ENCODE measurements around the gene HAT1. TPM values are rescaled to one million over a fixed set of nuclear protein-coding genes. Genes with fewer than 3 reads are reported as not detected.
"Not testable (repeated sequence)": the region's sequence is repeated elsewhere in the genome, so short reads cannot be mapped to it uniquely, and the experiment has no call there.

HAT1 gene
- total and polyA plus RNA-seq, 10 donors: 22.1 to 41.9 (median 34.7) TPM

GRCh38 chr2:171995586-171995985 is 73.3 kb downstream of the HAT1 start:
- 92 to 98% (median 94%) methylated on average over 5 of the region's 5 CpGs for WGBS, 5 donors
- Histone ChIP-seq H3K9me3 (no peaks in the 10 kb centered on the region), H3K4me3 (no peak overlapping the region), H3K27me3 (replicated peaks in 1 of 7) (peaks cover 0 to 15% (median 0%) of the 10 kb centered on the region in 7 donors), H3K27ac (no peak overlapping the region), H3K36me3 (no peaks in the 10 kb centered on the region), H3K4me1 (peaks cover 4 to 19% (median 13%) of the 10 kb centered on the region in 6 donors)
- DNase-seq: no peak
- intact Hi-C loops (cut with DNase I; ENCODE audit: low total_unique reads): no loop called here
- TF ChIP-seq POLR2A (IDR thresholded peaks at IDR 0.05) (no peak), CTCF (IDR thresholded peaks at IDR 0.05 in 8 of 11, conservative IDR thresholded peaks at IDR 0.05 in 3 of 11) (no peak), POLR2AphosphoS5 (IDR thresholded peaks at IDR 0.05) (no peak)

DNA sequence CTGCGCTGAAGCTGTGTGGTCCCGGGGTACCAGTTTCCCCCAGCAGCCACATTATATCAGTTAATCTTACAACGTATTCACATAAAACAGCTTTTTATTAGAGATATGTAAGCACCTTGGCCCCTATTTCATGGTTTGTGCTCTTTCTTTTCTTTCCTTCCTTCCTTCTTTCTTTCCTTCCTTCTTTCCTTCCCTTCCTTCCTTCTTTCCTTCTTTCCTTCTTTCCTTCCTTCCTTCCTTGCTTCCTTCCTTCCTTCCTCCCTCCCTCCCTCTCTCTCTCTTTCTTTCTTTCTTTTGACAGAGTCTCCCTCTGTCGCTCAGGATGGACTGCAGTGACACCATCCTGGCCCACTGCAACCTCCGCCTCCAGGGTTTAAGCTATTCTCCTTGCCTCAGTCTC is 73.8 kb downstream of the HAT1 start:
- Histone ChIP-seq H3K4me3 (no peak overlapping the region), H3K4me1 (peaks cover 5 to 22% (median 17%) of the 10 kb centered on the region in 6 donors), H3K36me3 (no peaks in the 10 kb centered on the region), H3K27ac (no peak overlapping the region), H3K9me3 (no peaks in the 10 kb centered on the region), H3K27me3 (replicated peaks in 1 of 7) (peaks cover 0 to 15% (median 0%) of the 10 kb centered on the region in 7 donors)
- intact Hi-C loops (cut with DNase I; ENCODE audit: low total_unique reads): no loop called here
- DNase-seq: no peak
- 87 to 95% (median 92%) methylated on average over 5 of the region's 5 CpGs for WGBS, 5 donors
- TF ChIP-seq POLR2A (IDR thresholded peaks at IDR 0.05) (no peak), CTCF (IDR thresholded peaks at IDR 0.05 in 8 of 11, conservative IDR thresholded peaks at IDR 0.05 in 3 of 11) (no peak), POLR2AphosphoS5 (IDR thresholded peaks at IDR 0.05) (no peak)

DNA sequence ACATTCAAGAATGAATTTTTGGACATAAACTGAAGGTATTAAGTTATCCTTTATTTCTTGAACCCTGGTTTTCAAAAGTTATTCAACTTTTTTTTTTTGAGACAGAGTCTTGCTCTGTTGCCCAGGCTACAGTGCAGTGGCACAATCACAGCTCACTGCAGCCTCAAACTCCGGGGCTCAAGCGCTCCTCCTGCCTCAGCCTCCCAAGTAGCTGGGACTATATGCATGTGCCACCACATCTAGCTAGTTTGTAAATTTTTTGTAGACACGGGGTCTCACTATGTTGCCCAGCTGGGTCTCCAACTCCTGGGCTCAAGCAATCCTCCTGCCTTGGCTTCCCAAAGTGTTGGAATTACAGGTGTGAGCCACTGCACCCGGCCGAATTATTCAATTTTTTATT is 74.8 kb downstream of the HAT1 start:
- intact Hi-C loops (cut with DNase I; ENCODE audit: low total_unique reads); H3K9me3 ChIP-seq; DNase-seq; H3K36me3 ChIP-seq; H3K27ac ChIP-seq; H3K4me3 ChIP-seq: not testable (repeated sequence)
- Histone ChIP-seq H3K4me1 (peaks cover 5 to 22% (median 17%) of the 10 kb centered on the region in 6 donors), H3K27me3 (replicated peaks in 1 of 7) (peaks cover 0 to 15% (median 0%) of the 10 kb centered on the region in 7 donors)
- 86 to 96% (median 92%) methylated on average over 5 of the region's 5 CpGs for WGBS, 5 donors

- no peak for DNase-seq
- WGBS, 5 donors: 49 to 63% (median 53%) methylated on average over 4 of the region's 4 CpGs
- peaks cover 0 to 15% (median 0%) of the 10 kb centered on the region in 7 donors for H3K27me3 ChIP-seq (replicated peaks in 1 of 7)
- TF ChIP-seq POLR2A (IDR thresholded peaks at IDR 0.05) (no peak), POLR2AphosphoS5 (IDR thresholded peaks at IDR 0.05) (no peak), CTCF (IDR thresholded peaks at IDR 0.05 in 8 of 11, conservative IDR thresholded peaks at IDR 0.05 in 3 of 11) (no peak)
- peak overlapping the region; percentile 70 to 99 (median 90) for H3K4me3 ChIP-seq
- H3K4me1 ChIP-seq: peaks cover 5 to 22% (median 17%) of the 10 kb centered on the region in 6 donors
- peak overlapping the region in 6 of 8 donors; percentile 12 to 77 (median 67) for H3K27ac ChIP-seq
- no peaks in the 10 kb centered on the region for H3K36me3 ChIP-seq
- intact Hi-C loops (cut with DNase I; ENCODE audit: low total_unique reads): no loop called here
- H3K9me3 ChIP-seq: no peaks in the 10 kb centered on the region
Measured at GRCh38 chr2:171999161-171999560, 76.9 kb downstream of the HAT1 start.
